GM12865 (cell line): Measurements from ENCODE around the gene PGC.

ENCODE experiments used
- DNase-seq: peaks from one replicate; pipeline ENCODE4 v3.0.0; 2010; ENCODE audit warnings: low read depth
- H3K4me3 ChIP-seq: 2 replicates; pipeline ENCODE4 v1.5.1; 2011; ENCODE audit warnings: mild to moderate bottlenecking, low read depth, low read length, control low read depth
- TF ChIP-seq, protein P1 (sequence below): IDR thresholded peaks from 2 replicates; pipeline ENCODE4 v1.5.1; 2011; ENCODE audit warnings: low read length, control low read depth, low read depth, inconsistent platforms; ENCODE audit not compliant: insufficient read depth; ENCODE audit errors: missing control alignments

The PGC gene

DNA sequence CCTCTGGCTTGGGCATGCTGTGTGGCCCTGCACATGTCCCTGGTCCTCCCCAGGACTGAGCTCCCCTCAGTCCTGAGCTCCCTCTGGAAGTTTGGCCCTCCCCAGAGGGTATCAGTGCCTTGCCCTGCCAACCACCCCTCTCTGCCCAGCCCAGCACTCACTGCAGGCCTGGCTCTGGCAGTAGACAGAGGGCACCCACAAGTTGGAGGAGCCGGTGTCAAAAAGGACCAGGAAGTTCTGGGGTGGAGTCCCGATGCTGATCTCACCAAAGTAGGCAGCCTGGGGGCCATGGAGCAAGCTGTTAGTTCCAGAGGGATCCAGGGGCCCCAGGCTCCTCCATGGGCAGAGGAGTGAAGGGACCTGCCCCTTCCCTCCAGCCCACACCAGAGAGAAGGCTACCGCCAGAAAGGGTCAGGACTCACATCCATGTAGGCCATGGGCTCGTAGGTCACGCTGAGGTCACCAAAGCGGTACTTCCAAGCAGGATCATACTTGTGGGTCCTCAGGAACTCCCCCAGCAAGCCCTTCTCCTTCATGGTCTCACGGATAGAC, 2.9 kb downstream of the PGC start:
- DNase-seq = no peak
- TF ChIP-seq, protein P1, sequence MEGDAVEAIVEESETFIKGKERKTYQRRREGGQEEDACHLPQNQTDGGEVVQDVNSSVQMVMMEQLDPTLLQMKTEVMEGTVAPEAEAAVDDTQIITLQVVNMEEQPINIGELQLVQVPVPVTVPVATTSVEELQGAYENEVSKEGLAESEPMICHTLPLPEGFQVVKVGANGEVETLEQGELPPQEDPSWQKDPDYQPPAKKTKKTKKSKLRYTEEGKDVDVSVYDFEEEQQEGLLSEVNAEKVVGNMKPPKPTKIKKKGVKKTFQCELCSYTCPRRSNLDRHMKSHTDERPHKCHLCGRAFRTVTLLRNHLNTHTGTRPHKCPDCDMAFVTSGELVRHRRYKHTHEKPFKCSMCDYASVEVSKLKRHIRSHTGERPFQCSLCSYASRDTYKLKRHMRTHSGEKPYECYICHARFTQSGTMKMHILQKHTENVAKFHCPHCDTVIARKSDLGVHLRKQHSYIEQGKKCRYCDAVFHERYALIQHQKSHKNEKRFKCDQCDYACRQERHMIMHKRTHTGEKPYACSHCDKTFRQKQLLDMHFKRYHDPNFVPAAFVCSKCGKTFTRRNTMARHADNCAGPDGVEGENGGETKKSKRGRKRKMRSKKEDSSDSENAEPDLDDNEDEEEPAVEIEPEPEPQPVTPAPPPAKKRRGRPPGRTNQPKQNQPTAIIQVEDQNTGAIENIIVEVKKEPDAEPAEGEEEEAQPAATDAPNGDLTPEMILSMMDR = no peak
- H3K4me3 ChIP-seq = no peak overlapping the region

DNA sequence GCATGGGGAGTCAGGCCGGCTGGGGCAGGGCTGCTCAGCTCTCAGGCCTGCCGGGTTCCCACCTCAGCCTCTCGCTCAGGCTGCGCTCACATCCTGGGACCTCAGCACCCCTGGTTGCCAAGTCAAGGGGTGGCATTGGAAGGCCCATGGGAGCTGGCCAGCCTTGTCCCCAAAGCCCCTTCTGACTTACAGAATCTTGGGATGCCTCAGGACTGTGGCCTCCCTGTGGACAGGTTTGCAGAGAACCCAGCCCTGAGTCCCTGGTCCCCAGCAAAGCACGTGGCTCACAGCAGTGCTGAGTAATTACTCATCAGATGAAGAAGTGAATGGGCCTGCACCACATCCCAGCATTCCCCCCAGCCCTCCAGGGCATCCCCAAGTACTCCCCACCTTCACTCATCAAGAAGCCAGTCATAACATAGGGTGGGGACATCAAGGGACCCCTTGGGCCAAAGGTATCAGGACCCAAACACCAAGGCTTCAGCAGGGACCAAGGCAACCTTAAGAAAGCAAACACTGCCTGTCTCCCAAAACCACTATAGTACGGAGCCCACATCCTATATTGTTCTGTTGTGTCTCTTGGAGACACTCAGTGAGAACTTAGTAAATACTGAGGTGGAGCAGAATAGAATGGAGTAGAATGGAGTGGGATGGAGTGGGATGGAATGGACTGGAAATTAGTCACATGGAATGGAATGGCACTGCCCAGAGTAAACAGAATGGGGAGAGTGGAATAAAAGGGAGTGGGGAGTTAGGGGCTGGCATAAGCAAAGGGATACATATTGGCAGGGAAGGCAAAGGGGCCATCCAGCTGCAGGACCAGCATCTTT, 3.6 kb downstream of the PGC start:
- DNase-seq = no peak
- H3K4me3 ChIP-seq = no peak overlapping the region
- TF ChIP-seq, protein P1 = no peak

DNA sequence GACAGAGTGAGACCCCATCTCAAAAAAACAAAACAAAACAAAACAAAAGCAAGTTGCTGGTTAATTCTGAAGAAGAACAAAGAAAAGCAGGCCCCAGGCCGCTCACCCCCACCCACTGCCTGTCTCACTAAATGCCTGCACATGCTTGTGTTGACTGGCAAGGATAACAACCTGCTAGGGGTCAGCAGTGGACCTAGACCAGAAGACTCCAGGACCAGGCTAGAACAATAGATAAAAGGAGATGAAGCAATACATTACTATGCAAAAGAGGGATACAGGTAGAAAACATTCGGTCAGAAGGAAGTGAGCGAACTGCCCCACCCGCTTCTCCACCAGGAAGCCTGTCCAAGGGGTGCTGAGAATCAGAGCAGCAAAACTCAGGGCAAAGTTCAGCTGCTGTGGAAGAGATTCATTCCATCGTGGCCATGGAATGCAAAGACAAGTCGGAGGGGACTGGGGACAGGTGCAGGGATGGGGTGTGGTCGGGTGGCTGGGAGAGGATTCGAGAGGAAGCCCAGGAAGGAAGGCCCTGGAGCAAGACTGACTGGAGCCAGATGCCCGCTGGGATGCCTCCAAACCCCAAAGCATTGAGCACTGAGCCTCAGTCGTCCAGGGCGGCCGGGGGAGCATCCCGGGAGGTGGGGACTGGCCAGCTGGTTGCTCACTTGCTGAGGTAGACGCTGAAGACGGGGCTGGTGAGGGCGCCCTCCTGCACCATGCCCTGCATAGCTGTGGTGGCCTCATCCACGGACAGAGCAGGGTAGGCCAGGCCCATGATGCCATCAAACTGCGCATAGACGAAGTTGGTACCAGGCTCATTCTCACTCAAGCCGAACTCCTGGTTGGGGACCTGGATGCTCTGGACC, 5.3 kb downstream of the PGC start:
- H3K4me3 ChIP-seq = no peak overlapping the region
- DNase-seq = no peak
- TF ChIP-seq, protein P1 = no peak

DNA sequence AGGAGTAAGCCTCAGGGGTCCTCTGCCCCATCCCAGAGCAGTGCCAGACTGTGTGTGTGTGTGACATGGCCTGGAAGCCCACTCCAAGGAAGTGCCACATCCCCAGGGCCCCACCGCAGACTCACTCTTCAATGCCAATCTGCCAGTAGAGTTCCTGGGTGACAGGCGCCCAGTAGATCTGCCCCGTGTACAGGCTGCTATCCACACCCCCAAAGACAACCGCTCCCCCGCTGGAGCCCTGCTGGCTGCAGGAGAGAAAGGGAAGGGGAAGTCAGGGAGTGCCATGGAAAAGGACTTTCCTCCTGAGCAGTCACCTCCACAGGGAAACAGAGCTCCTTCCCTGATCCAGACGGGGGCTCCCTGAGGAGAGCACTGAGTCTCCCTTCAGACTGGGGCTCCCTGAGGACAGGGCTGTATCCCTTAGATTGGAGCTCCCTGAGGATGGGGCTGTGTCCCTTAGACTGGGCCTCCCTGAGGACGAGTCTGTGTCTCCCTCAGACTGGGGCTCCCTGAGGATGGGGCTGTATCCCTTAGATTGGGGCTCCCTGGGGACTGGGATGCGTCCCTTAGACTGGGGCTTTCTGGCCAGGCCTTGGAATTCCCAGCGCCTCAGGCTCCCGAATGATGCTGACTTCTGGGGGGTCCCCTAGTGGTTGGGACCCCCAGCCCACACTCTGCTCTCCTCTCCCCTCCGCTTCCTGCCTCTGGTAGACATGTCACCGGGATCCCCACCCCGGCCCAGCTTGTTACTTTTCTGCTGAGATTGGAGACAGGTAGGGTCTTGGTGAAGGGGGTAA, 6.6 kb downstream of the PGC start:
- no peak for DNase-seq
- TF ChIP-seq, protein P1 = no peak
- no peak overlapping the region for H3K4me3 ChIP-seq

DNA sequence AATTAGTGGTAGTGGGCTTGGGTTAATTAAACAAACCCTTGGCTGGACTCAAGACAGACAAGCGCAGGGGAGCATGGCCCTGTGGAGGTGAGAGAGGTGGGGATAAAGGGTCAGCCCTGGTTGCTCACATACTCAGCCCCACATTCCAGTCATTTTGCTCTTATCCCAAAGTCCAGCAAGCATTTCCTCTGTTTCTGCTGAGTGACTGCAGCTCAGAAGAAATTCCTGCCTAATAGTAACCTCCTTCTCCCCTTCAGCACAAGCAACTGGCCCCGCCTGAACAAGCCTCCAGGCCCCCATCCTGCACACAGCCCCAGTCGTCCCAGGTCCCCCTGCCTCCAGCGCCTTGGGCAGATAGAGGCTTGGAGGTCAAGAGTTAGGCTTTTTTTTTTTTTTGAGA, 8.2 kb downstream of the PGC start:
- no peak overlapping the region for H3K4me3 ChIP-seq
- DNase-seq = no peak
- TF ChIP-seq, protein P1 = no peak

DNA sequence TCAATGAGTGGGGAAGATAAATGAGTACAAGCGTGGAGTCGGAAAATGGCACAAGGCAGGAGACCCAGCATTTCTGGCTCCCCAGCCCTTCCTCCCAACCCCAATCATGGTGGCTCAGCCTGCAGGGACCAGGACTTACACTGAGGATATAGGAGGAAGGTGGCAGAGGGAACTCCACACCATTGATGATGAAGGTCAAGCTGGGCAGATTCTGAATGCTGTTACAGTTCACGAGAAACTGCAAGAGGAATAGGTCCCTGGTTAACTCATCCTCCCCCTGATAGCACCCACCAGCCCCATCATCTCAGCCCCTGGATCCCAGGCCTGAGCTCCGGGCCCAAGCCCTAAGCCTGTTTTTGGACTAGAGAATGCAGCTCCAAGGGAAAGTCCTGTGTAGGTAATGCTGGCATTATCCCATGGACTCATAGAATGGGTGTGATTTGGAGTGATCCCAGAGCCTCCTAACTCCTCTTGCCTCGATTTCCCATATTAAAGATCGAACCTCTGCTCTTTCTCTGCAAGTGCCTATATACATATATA, 9.5 kb downstream of the PGC start:
- DNase-seq = no peak
- TF ChIP-seq, protein P1 = no peak
- H3K4me3 ChIP-seq = no peak overlapping the region
